Heart right ventricle (tissue), 16 donors: ENCODE data around the gene MESD. TPM values are rescaled to one million over a fixed set of nuclear protein-coding genes. Genes with fewer than 3 reads are reported as not detected.

Experiments used
- ATAC-seq, 8 donors: fragments of 200-7000 bp; cut with Tn5 transposase; one replicate each; pipeline ENCODE4 v1.9.1; 2020; ENCODE audit warnings: mild to moderate bottlenecking in 8 of 8, moderate library complexity in 8 of 8, moderate number of reproducible peaks in 1 of 8
- DNase-seq, 2 donors: peaks; one replicate each; pipeline ENCODE4 v3.0.0-alpha.2; 2020
- H3K27ac ChIP-seq, 10 donors: fragments of 200-600 bp; sonication (generic) in 2 of 10; one replicate each; pipeline versions ENCODE4 v1.5.0 to v1.8.0; 2020 to 2022; ENCODE audit warnings: mild to moderate bottlenecking in 3 of 10
- H3K27me3 ChIP-seq, 7 donors: fragments of 200-600 bp; one replicate each; pipeline ENCODE4 v1.8.0; 2021 to 2022; ENCODE audit warnings: mild to moderate bottlenecking in 2 of 7
- H3K36me3 ChIP-seq, 9 donors: fragments of 200-600 bp; sonication (generic) in 1 of 9; one replicate each; pipeline versions ENCODE4 v1.5.0 to v1.8.0; 2020 to 2022; ENCODE audit warnings: mild to moderate bottlenecking in 2 of 9
- H3K4me1 ChIP-seq, 9 donors: fragments of 200-600 bp; sonication (generic) in 1 of 9; one replicate each; pipeline versions ENCODE4 v1.5.0 to v1.8.0; 2020 to 2022; ENCODE audit warnings: mild to moderate bottlenecking in 4 of 9
- H3K4me3 ChIP-seq, 10 donors: fragments of 200-600 bp; sonication (generic) in 2 of 10; one replicate each; pipeline versions ENCODE4 v1.5.0 to v1.8.0; 2020 to 2022; ENCODE audit warnings: mild to moderate bottlenecking in 7 of 10, moderate library complexity in 2 of 10
- H3K9me3 ChIP-seq, 11 donors: fragments of 200-600 bp in 10 of 11; sonication (generic) in 2 of 11; one replicate each; pipeline versions ENCODE4 v1.5.0 to v1.8.0; 2013 to 2022; ENCODE audit warnings: mild to moderate bottlenecking in 2 of 11, control low read depth in 1 of 11, moderate library complexity in 1 of 11
- CTCF ChIP-seq, 9 donors: fragments of 200-600 bp; sonication (generic) in 2 of 9; IDR thresholded peaks; one replicate each; pipeline versions ENCODE4 v1.5.0 to v1.8.0; 2021 to 2022; ENCODE audit warnings: antibody characterized with exemption in 9 of 9, mild to moderate bottlenecking in 5 of 9, moderate library complexity in 1 of 9
- WGBS, 2 donors: extraction: QIAGEN DNeasy Blood & Tissue Kit; methylation state at CpG; one replicate each; pipeline ENCODE4 v1.1.7; 2013; ENCODE audit warnings: inconsistent platforms in 1 of 2; 5-methylcytosine and 5-hydroxymethylcytosine counted together
- intact Hi-C, 10 donors: fragments of 100-400 bp; cut with DNase I; formaldehyde crosslinking; loops; one replicate each; pipeline versions ENCODE4 v1.11.1 to v1.14.2; 2022
- polyA plus RNA-seq, 2 donors: library from polyadenylated mRNA; stranded (reverse); fragments of 200-250 nt; gene quantifications; one replicate each; pipeline ENCODE4 v1.2.3, GENCODE V29; 2013
- total RNA-seq, 10 donors: library from RNA; stranded (reverse); fragmentation: NEBNext Ultra II Directional in 3 of 10; extraction: Animal tissue kit (Norgen Biotek cat#: 25700) in 3 of 10; gene quantifications; one replicate each; pipeline versions ENCODE4 v1.2.1 to v1.2.4, GENCODE V29; 2021 to 2023
- donor health status: Arrhythmogenic right ventricular cardiomyopathy.
- donor health status: ischemic (EF 13 %, LVEDD 7.1; RV severe dilation, severe dysfunction).
- donor health status: healthy with polysubstance abuse.
- donor health status: DM: no; HTN: yes; CAD: no.
- donor health status: DM: no; HTN: no; CAD: no.
- donor health status: ischemic (EF 25% LVEDD 6.9; RV normal size, moderate dysfunction).
- donor health status: ischemic (EF 25% LVEDD 5.7; RV mildly dilated, moderate dysfunction).
- donor health status: healthy.
- donor health status: DM: yes; HTN: yes; CAD: no.
- donor health status: Ischemic cardiomyopathy.
- donor health status: ischemic (EF 35%, LVEDD 5.7; RV mildly dilated, moderate dysfunction).
- donor health status: nonischemic (EF 11% LVEDD 7.7; RV severe dilation, severe dysfunction).
- donor health status: DM: yes; HTN: yes; CAD: no.
- donor health status: PGD.
- donor health status: ischemic (EF 29% LVEDD 5.4; RV normal size, mild dysfunction).
- donor health status: nonischemic (EF 23%, LVEDD 6.1; RV moderate dilation, normal function).

Gene MESD
- total and polyA plus RNA-seq, 12 donors = 11.1 to 17.6 (median 14.7) TPM

GRCh38 chr15:81024936-81025335 is 35.3 kb upstream of the MESD start:
- no peaks in the 10 kb centered on the region for H3K9me3 ChIP-seq
- H3K36me3 ChIP-seq = no peaks in the 10 kb centered on the region
- peak overlapping the region in 6 of 10 donors; percentile 26 to 89 (median 76) for H3K27ac ChIP-seq
- H3K27me3 ChIP-seq = no peaks in the 10 kb centered on the region
- 94 to 95% methylated on average over 8 of the region's 8 CpGs for WGBS, 2 donors
- peaks cover 0 to 70% (median 45%) of the 10 kb centered on the region in 9 donors for H3K4me1 ChIP-seq
- no peak for TF ChIP-seq CTCF (IDR thresholded peaks at IDR 0.05)
- no peak for ATAC-seq
- intact Hi-C loops = no loop called here
- H3K4me3 ChIP-seq = no peak overlapping the region
- no peak for DNase-seq

GRCh38 chr15:81024265-81024872 is 34.8 kb upstream of the MESD start:
- no peaks in the 10 kb centered on the region for H3K9me3 ChIP-seq
- 67 to 72% methylated on average over 10 of the region's 10 CpGs for WGBS, 2 donors
- ATAC-seq (peak in 4 of 8 donors; percentile 48 to 72 (median 56)), DNase-seq (no peak)
- intact Hi-C loops = no loop called here
- peak overlapping the region in 9 of 10 donors; percentile 26 to 89 (median 71) for H3K27ac ChIP-seq
- no peaks in the 10 kb centered on the region for H3K27me3 ChIP-seq
- H3K4me3 ChIP-seq = no peak overlapping the region
- H3K36me3 ChIP-seq = no peaks in the 10 kb centered on the region
- TF ChIP-seq CTCF (IDR thresholded peaks at IDR 0.05) = no peak
- H3K4me1 ChIP-seq = peaks cover 0 to 64% (median 41%) of the 10 kb centered on the region in 9 donors

GRCh38 chr15:81023483-81024264 is 34.1 kb upstream of the MESD start:
- peak overlapping the region in 9 of 10 donors; percentile 26 to 89 (median 71) for H3K27ac ChIP-seq
- peak overlapping the region in 2 of 10 donors; percentile 1 to 7 for H3K4me3 ChIP-seq
- DNase-seq = peak; percentile 68 to 72
- peak; percentile 88 to 96 (median 92) for ATAC-seq
- no peaks in the 10 kb centered on the region for H3K27me3 ChIP-seq
- 40 to 53% methylated on average over 13 of the region's 13 CpGs for WGBS, 2 donors
- peaks cover 0 to 57% (median 38%) of the 10 kb centered on the region in 9 donors for H3K4me1 ChIP-seq
- no peaks in the 10 kb centered on the region for H3K9me3 ChIP-seq
- no peak for TF ChIP-seq CTCF (IDR thresholded peaks at IDR 0.05)
- H3K36me3 ChIP-seq = no peaks in the 10 kb centered on the region
- intact Hi-C loops = no loop called here

GRCh38 chr15:81021321-81021720 is 31.7 kb upstream of the MESD start:
- ATAC-seq = no peak
- no peak overlapping the region for H3K27ac ChIP-seq

More at GRCh38 chr15:81021321-81021720, 31.7 kb upstream of the MESD start:
- DNase-seq = no peak
- H3K27me3 ChIP-seq = no peaks in the 10 kb centered on the region
- WGBS, 2 donors = 93% methylated on average over 7 of the region's 7 CpGs
- intact Hi-C loops = no loop called here
- H3K4me3 ChIP-seq = no peak overlapping the region
- H3K9me3 ChIP-seq = no peaks in the 10 kb centered on the region
- H3K4me1 ChIP-seq = peaks cover 3 to 51% (median 38%) of the 10 kb centered on the region in 9 donors
- TF ChIP-seq CTCF (IDR thresholded peaks at IDR 0.05) = no peak
- no peaks in the 10 kb centered on the region for H3K36me3 ChIP-seq
